GM23338 (cell line): ENCODE measurements around the gene SAT1. TPM values are rescaled to one million over a fixed set of nuclear protein-coding genes. Genes with fewer than 3 reads are reported as not detected.

Experiments used
- ATAC-seq: fragments of 200-7000 bp; cut with Tn5 transposase; 3 replicates; pipeline ENCODE4 v1.9.1; 2020
- DNase-seq: peaks from one replicate; pipeline ENCODE4 v3.0.0-alpha.2; 2015; ENCODE audit warnings: low spot score
- H2AFZ ChIP-seq: fragments of 200-600 bp; sonication (generic); 2 replicates; pipeline ENCODE4 v1.8.0; 2016; ENCODE audit warnings: antibody characterized with exemption, mild to moderate bottlenecking, moderate library complexity
- H3F3A ChIP-seq: fragments of 200-600 bp; sonication (generic); replicated peaks from 2 replicates; pipeline ENCODE4 v1.8.0; 2017; ENCODE audit warnings: antibody characterized with exemption, mixed run types, low read depth
- H3K27ac ChIP-seq: fragments of 200-600 bp; sonication (generic); 2 replicates; pipeline ENCODE4 v1.6.1; 2016; ENCODE audit warnings: low read depth
- H3K27me3 ChIP-seq: fragments of 200-600 bp; sonication (generic); 2 replicates; pipeline ENCODE4 v1.8.0; 2016; ENCODE audit warnings: mild to moderate bottlenecking, mixed run types, moderate library complexity; ENCODE audit not compliant: insufficient read depth
- H3K36me3 ChIP-seq: fragments of 200-600 bp; sonication (generic); 2 replicates; pipeline ENCODE4 v1.8.0; 2016; ENCODE audit warnings: mild to moderate bottlenecking; ENCODE audit not compliant: insufficient read depth
- H3K4me1 ChIP-seq: fragments of 200-600 bp; sonication (generic); 2 replicates; pipeline ENCODE4 v1.8.0; 2016; ENCODE audit warnings: mild to moderate bottlenecking, moderate library complexity; ENCODE audit not compliant: insufficient read depth
- H3K4me2 ChIP-seq: fragments of 200-600 bp; sonication (generic); 2 replicates; pipeline ENCODE4 v1.7.1; 2017; ENCODE audit warnings: mixed run types
- H3K4me3 ChIP-seq: fragments of 200-600 bp; sonication (generic); 2 replicates; pipeline ENCODE4 v1.6.1; 2016; ENCODE audit warnings: mixed run types
- H3K79me2 ChIP-seq: fragments of 200-600 bp; sonication (generic); replicated peaks from 2 replicates; pipeline ENCODE4 v1.8.0; 2017; ENCODE audit warnings: mild to moderate bottlenecking; ENCODE audit not compliant: insufficient read depth
- H3K9me2 ChIP-seq: fragments of 200-600 bp; sonication (generic); 2 replicates; pipeline ENCODE4 v1.8.0; 2017; ENCODE audit not compliant: insufficient read depth
- H4K20me1 ChIP-seq: fragments of 200-600 bp; sonication (generic); replicated peaks from 2 replicates; pipeline ENCODE4 v1.8.0; 2017; ENCODE audit warnings: mild to moderate bottlenecking; ENCODE audit not compliant: insufficient read depth
- H3K27ac Mint-ChIP-seq: 2 replicates; pipeline ENCODE4 v1.8.0; 2020; ENCODE audit warnings: inconsistent platforms, mild to moderate bottlenecking, moderate library complexity, mixed read lengths
- H3K27me3 Mint-ChIP-seq: 3 replicates; pipeline ENCODE4 v1.8.0; 2022; ENCODE audit warnings: low read depth, mild to moderate bottlenecking, moderate library complexity, mixed read lengths, inconsistent platforms; ENCODE audit not compliant: insufficient read depth, poor library complexity
- H3K36me3 Mint-ChIP-seq: 3 replicates; pipeline ENCODE4 v1.8.0; 2021; ENCODE audit warnings: low read depth, mild to moderate bottlenecking, inconsistent platforms, moderate library complexity, mixed read lengths
- H3K4me1 Mint-ChIP-seq: 3 replicates; pipeline ENCODE4 v1.8.0; 2020; ENCODE audit warnings: mild to moderate bottlenecking, inconsistent platforms, mixed read lengths
- H3K4me3 Mint-ChIP-seq: 3 replicates; pipeline ENCODE4 v1.8.0; 2021; ENCODE audit warnings: moderate library complexity, mild to moderate bottlenecking, inconsistent platforms, mixed read lengths
- H3K9me3 Mint-ChIP-seq: 3 replicates; pipeline ENCODE4 v1.8.0; 2020; ENCODE audit warnings: moderate library complexity, mild to moderate bottlenecking, inconsistent platforms, mixed read lengths
- CREB1 ChIP-seq: fragments of 250-450 bp; sonication (Bioruptor Pico); IDR thresholded peaks from 2 replicates; pipeline ENCODE4 v1.5.0; 2020; ENCODE audit warnings: low read depth, mild to moderate bottlenecking, moderate library complexity
- ETS1 ChIP-seq: IDR thresholded peaks from 2 replicates; pipeline ENCODE4 v1.6.1; 2016; ENCODE audit warnings: antibody characterized with exemption
- EZH2 ChIP-seq: fragments of 200-600 bp; sonication (generic); IDR thresholded peaks from one replicate; pipeline ENCODE4 v1.8.0; 2017; ENCODE audit warnings: antibody characterized with exemption, mild to moderate bottlenecking, low read depth; ENCODE audit not compliant: unreplicated experiment
- EZH2phosphoT487 ChIP-seq: fragments of 200-600 bp; sonication (generic); IDR thresholded peaks from one replicate; pipeline ENCODE4 v1.8.1; 2018; ENCODE audit warnings: antibody characterized with exemption; ENCODE audit not compliant: unreplicated experiment
- JUNB ChIP-seq: IDR thresholded peaks from one replicate; pipeline ENCODE4 v1.6.1; 2016; ENCODE audit warnings: antibody characterized with exemption; ENCODE audit not compliant: unreplicated experiment
- ZNF331 ChIP-seq: fragments of 250-450 bp; sonication (Bioruptor Pico); IDR thresholded peaks from 2 replicates; pipeline ENCODE4 v1.5.0; 2020; ENCODE audit warnings: low read depth, mild to moderate bottlenecking, moderate library complexity
- ZNF462 ChIP-seq: fragments of 250-450 bp; sonication (Bioruptor Pico); IDR thresholded peaks from 2 replicates; pipeline ENCODE4 v1.5.0; 2020; ENCODE audit warnings: mild to moderate bottlenecking, moderate library complexity
- polyA plus RNA-seq: library from polyadenylated mRNA; unstranded; fragments of >200 nt; fragmentation: Nextera tagmentation; extraction: Ambion mirVana; gene quantifications from 2 replicates; pipeline ENCODE4 v1.2.1, GENCODE V29; 2016
- total RNA-seq: library from RNA; depleted of rRNA; stranded (reverse); fragments of >200 nt; shearing (Covaris generic); gene quantifications from 2 replicates; pipeline ENCODE4 v1.2.3, GENCODE V29; 2014

SAT1 gene
- total and polyA plus RNA-seq, 2 experiments from 2014 or later = 44.1 to 101 TPM

GRCh38 chrX:23787745-23788118, 4.8 kb downstream of the SAT1 start (continued):
- no peak for TF ChIP-seq ZNF462 (CRISPR knock-in tag)

GRCh38 chrX:23788521-23788920, 5.5 kb downstream of the SAT1 start:
- H3K79me2 ChIP-seq = peaks cover 4% of the 10 kb centered on the region; the same call in 1 of the 2 replicates
- H3K9me2 ChIP-seq = no peaks in the 10 kb centered on the region
- no peak overlapping the region for H3K4me2 ChIP-seq
- peaks cover 8% of the 10 kb centered on the region; the same call in 2 of the 3 replicates for H3K36me3 Mint-ChIP-seq
- no peaks in the 10 kb centered on the region for H3K27me3 ChIP-seq
- no peaks in the 10 kb centered on the region for H3K36me3 ChIP-seq
- H3K27me3 Mint-ChIP-seq = no peaks in the 10 kb centered on the region
- no peak overlapping the region for H2AFZ ChIP-seq
- H4K20me1 ChIP-seq = no peaks in the 10 kb centered on the region
- no peak overlapping the region for H3K4me3 Mint-ChIP-seq
- no peak for DNase-seq
- H3K27ac Mint-ChIP-seq = no peak overlapping the region
- H3K4me1 Mint-ChIP-seq = peaks cover 11% of the 10 kb centered on the region
- H3K27ac ChIP-seq = no peak overlapping the region
- H3K9me3 Mint-ChIP-seq = no peaks in the 10 kb centered on the region
- no peak overlapping the region for H3K4me3 ChIP-seq
- no peaks in the 10 kb centered on the region for H3K4me1 ChIP-seq
- no peaks in the 10 kb centered on the region for H3F3A ChIP-seq
- ATAC-seq = no peak
- no peak for TF ChIP-seq ZNF331 (CRISPR knock-in tag)
- no peak for TF ChIP-seq JUNB
- TF ChIP-seq ZNF462 (CRISPR knock-in tag) = no peak
- TF ChIP-seq EZH2phosphoT487 = no peak
- TF ChIP-seq EZH2 = no peak
- TF ChIP-seq ETS1 = no peak
- TF ChIP-seq CREB1 (CRISPR knock-in tag) = no peak
